Lung (tissue), 12 donors: Measurements from ENCODE around the gene LMNTD2. TPM values are rescaled to one million over a fixed set of nuclear protein-coding genes. Genes with fewer than 3 reads are reported as not detected.

Experiments
- ATAC-seq: fragments of 200-7000 bp; cut with Tn5 transposase; one replicate; pipeline ENCODE4 v1.9.1; 2020; ENCODE audit warnings: moderate number of reproducible peaks; ENCODE audit not compliant: insufficient read depth, low FRiP score
- DNase-seq, 3 donors: peaks; one replicate each; pipeline ENCODE4 v3.0.0-alpha.2; 2013 to 2017
- H3K27ac ChIP-seq, 2 donors: one replicate each; pipeline ENCODE4 v1.5.1; 2013; ENCODE audit warnings: mild to moderate bottlenecking in 2 of 2, moderate library complexity in 2 of 2, control low read depth in 1 of 2, inconsistent platforms in 1 of 2, low read depth in 1 of 2, low read length in 1 of 2
- H3K27me3 ChIP-seq, 3 donors: one replicate each; pipeline ENCODE4 v1.5.1; 2013; ENCODE audit warnings: low read length in 2 of 3; ENCODE audit not compliant: control insufficient read depth in 3 of 3, insufficient read depth in 3 of 3
- H3K36me3 ChIP-seq, 4 donors: one replicate each; pipeline ENCODE4 v1.5.1; 2013; ENCODE audit warnings: low read length in 4 of 4, mild to moderate bottlenecking in 1 of 4, moderate library complexity in 1 of 4; ENCODE audit not compliant: control insufficient read depth in 4 of 4, insufficient read depth in 4 of 4
- H3K4me1 ChIP-seq, 5 donors: one replicate each; pipeline ENCODE4 v1.5.1; 2013; ENCODE audit warnings: low read length in 5 of 5, mild to moderate bottlenecking in 2 of 5, moderate library complexity in 1 of 5; ENCODE audit not compliant: control insufficient read depth in 5 of 5, insufficient read depth in 5 of 5
- H3K4me3 ChIP-seq: one replicate; pipeline ENCODE4 v1.5.1; 2013; ENCODE audit warnings: mild to moderate bottlenecking, control low read depth, moderate library complexity
- H3K9ac ChIP-seq, 2 donors: one replicate each; pipeline ENCODE4 v1.5.1; 2013; ENCODE audit warnings: low read length in 2 of 2, control low read depth in 1 of 2; ENCODE audit not compliant: insufficient read depth in 1 of 2
- H3K9me3 ChIP-seq, 4 donors: one replicate each; pipeline ENCODE4 v1.5.1; 2013; ENCODE audit warnings: low read length in 3 of 4, mild to moderate bottlenecking in 1 of 4, moderate library complexity in 1 of 4; ENCODE audit not compliant: control insufficient read depth in 4 of 4, insufficient read depth in 3 of 4
- WGBS, 2 donors: extraction: QIAGEN DNeasy Blood & Tissue Kit; methylation state at CpG; one replicate each; pipeline ENCODE4 v1.1.7; 2013; 5-methylcytosine and 5-hydroxymethylcytosine counted together
- polyA plus RNA-seq, 2 donors: library from polyadenylated mRNA; stranded (reverse); fragments of 200-250 nt; gene quantifications; one replicate each; pipeline ENCODE4 v1.2.1, GENCODE V29; 2013
- total RNA-seq, 2 donors: library from RNA; depleted of rRNA in 1 of 2; stranded (reverse); fragments of >200 nt in 1 of 2; gene quantifications; one replicate each; pipeline ENCODE4 v1.2.1, GENCODE V29; 2014 to 2021
- TF ChIP-seq, protein P1 (sequence below): IDR thresholded peaks from 2 replicates; pipeline ENCODE4 v1.5.1; 2012; ENCODE audit warnings: mild to moderate bottlenecking; ENCODE audit errors: control extremely low read depth, extremely low read depth
- donor health status: control.
- donor health status: control.
- donor health status: Bipolar disorder and iron deficiency.
- donor health status: healthy.
- donor health status: DM: yes; HTN: yes; CAD: no.

The LMNTD2 gene
- total and polyA plus RNA-seq, 4 donors: 2.3 to 9.7 (median 3.8) TPM

- peaks cover 0 to 18% (median 9%) of the 10 kb centered on the region in 5 donors for H3K4me1 ChIP-seq
- H3K27ac ChIP-seq: peak overlapping the region in 1 of 2 donors; percentile 13
- H3K27me3 ChIP-seq: peaks cover 0 to 2% (median 2%) of the 10 kb centered on the region in 3 donors
- H3K9ac ChIP-seq: no peak overlapping the region
- TF ChIP-seq, protein P1, sequence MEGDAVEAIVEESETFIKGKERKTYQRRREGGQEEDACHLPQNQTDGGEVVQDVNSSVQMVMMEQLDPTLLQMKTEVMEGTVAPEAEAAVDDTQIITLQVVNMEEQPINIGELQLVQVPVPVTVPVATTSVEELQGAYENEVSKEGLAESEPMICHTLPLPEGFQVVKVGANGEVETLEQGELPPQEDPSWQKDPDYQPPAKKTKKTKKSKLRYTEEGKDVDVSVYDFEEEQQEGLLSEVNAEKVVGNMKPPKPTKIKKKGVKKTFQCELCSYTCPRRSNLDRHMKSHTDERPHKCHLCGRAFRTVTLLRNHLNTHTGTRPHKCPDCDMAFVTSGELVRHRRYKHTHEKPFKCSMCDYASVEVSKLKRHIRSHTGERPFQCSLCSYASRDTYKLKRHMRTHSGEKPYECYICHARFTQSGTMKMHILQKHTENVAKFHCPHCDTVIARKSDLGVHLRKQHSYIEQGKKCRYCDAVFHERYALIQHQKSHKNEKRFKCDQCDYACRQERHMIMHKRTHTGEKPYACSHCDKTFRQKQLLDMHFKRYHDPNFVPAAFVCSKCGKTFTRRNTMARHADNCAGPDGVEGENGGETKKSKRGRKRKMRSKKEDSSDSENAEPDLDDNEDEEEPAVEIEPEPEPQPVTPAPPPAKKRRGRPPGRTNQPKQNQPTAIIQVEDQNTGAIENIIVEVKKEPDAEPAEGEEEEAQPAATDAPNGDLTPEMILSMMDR: no peak
- peaks cover 0 to 30% (median 3%) of the 10 kb centered on the region in 4 donors for H3K36me3 ChIP-seq
- ATAC-seq: no peak
- no peak for DNase-seq
- H3K4me3 ChIP-seq: no peak overlapping the region
- WGBS, 2 donors: 77 to 83% methylated on average over 16 to 18 of the region's 18 CpGs
- peaks cover 0 to under 1% (median 0%) of the 10 kb centered on the region in 4 donors for H3K9me3 ChIP-seq
These were observed 28.5 kb downstream of the LMNTD2 start for GRCh38 chr11:531919-532526.

DNA sequence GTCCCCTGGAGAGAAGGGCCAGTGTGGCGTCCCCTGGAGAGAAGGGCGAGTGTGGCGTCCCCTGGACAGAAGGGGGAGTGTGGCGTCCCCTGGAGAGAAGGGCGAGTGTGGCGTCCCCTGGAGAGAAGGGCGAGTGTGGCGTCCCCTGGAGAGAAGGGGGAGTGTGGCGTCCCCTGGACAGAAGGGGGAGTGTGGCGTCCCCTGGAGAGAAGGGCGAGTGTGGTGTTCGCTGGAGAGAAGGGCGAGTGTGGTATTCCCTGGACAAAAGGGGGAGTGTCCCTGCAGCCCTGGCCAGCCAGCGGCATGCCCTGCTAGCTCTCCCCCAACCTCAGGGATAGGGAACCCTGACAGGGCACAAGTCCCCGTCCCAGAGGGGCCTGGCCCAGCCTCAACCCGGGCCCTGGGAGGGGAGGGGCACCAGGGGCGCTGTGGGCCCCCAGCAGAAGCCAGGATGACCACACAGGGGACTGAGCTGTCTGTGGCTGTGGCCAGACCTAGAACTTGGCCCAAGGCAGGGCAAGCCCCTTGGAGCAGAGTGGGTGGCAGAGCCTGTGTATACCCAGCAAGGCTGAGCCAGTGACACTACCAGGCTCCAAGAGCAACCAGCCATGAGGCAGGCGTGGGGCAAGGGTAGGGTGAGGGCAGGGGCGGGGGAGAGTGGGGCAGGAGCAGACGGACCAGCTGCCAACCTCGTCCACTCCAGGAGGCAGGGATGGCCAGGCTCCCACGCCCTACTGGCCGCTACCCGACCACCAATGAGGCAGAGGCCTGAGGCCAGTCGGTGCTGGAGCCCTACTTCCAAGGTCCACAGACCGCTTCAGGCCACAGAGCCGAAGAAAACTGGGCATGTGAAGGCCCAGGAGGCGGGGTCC lies 29.3 kb downstream of the LMNTD2 start:
- DNase-seq (no peak), ATAC-seq (no peak)
- H3K4me3 ChIP-seq: no peak overlapping the region
- no peak overlapping the region for H3K27ac ChIP-seq
- H3K36me3 ChIP-seq: peaks cover 0 to 30% (median 3%) of the 10 kb centered on the region in 4 donors
- 87 to 93% methylated on average over 27 to 28 of the region's 28 CpGs for WGBS, 2 donors
- TF ChIP-seq, protein P1: no peak
- H3K27me3 ChIP-seq: peaks cover 0 to 1% (median 0%) of the 10 kb centered on the region in 3 donors
- H3K4me1 ChIP-seq: peaks cover 0 to 13% (median 7%) of the 10 kb centered on the region in 5 donors
- no peak overlapping the region for H3K9ac ChIP-seq
- H3K9me3 ChIP-seq: no peaks in the 10 kb centered on the region

GRCh38 chr11:529728-530411 lies 30.7 kb downstream of the LMNTD2 start:
- peak overlapping the region in 1 of 2 donors; percentile 8 for H3K27ac ChIP-seq
- TF ChIP-seq, protein P1: no peak
- peaks cover 0 to 30% (median 3%) of the 10 kb centered on the region in 4 donors for H3K36me3 ChIP-seq
- ATAC-seq (no peak), DNase-seq (no peak)
- peak overlapping the region in 1 of 2 donors; percentile 2 for H3K9ac ChIP-seq
- peaks cover 0 to 10% (median 6%) of the 10 kb centered on the region in 5 donors for H3K4me1 ChIP-seq
- H3K27me3 ChIP-seq: no peaks in the 10 kb centered on the region
- no peak overlapping the region for H3K4me3 ChIP-seq
- 89 to 90% methylated on average over 18 of the region's 18 CpGs for WGBS, 2 donors
- no peaks in the 10 kb centered on the region for H3K9me3 ChIP-seq
